Activated CD8-positive, alpha-beta memory T cell treated with anti-CD3 and anti-CD28 coated beads, Interleukin-2, amount 50 U/mL, for 24 hours (primary cell): ENCODE measurements around the gene YAE1.

Experiments used
- DNase-seq: peaks from one replicate; pipeline ENCODE4 v3.0.0-alpha.2; 2020; ENCODE audit errors: extremely low read depth

YAE1 gene

GRCh38 chr7:39554583-39555165 is 11.5 kb upstream of the YAE1 start:
- no peak for DNase-seq

GRCh38 chr7:39557222-39557621 is 9.0 kb upstream of the YAE1 start:
- DNase-seq, result no peak

- DNase-seq, result no peak
Measured at GRCh38 chr7:39557911-39558310, 8.3 kb upstream of the YAE1 start.

- DNase-seq, result no peak
Measured at GRCh38 chr7:39560408-39560807, 5.8 kb upstream of the YAE1 start.

GRCh38 chr7:39560997-39561396 is 5.2 kb upstream of the YAE1 start:
- DNase-seq, result no peak

GRCh38 chr7:39565538-39565937 is 666 bp upstream of the YAE1 start:
- DNase-seq, result no peak

- no peak for DNase-seq
Measured at GRCh38 chr7:39567294-39567693, 1.1 kb downstream of the YAE1 start.

GRCh38 chr7:39574673-39575349 is 8.6 kb downstream of the YAE1 start:
- no peak for DNase-seq

- DNase-seq, result no peak
Measured at GRCh38 chr7:39577229-39577874, 11.1 kb downstream of the YAE1 start.

GRCh38 chr7:39580149-39580874 is 14.1 kb downstream of the YAE1 start:
- peak; percentile 25 for DNase-seq

- no peak for DNase-seq
Measured at GRCh38 chr7:39582536-39582935, 16.3 kb downstream of the YAE1 start.

GRCh38 chr7:39583539-39583938 is 17.3 kb downstream of the YAE1 start:
- no peak for DNase-seq

GRCh38 chr7:39587393-39587792 is 21.2 kb downstream of the YAE1 start:
- DNase-seq, result no peak

GRCh38 chr7:39588416-39588815 is 22.2 kb downstream of the YAE1 start:
- DNase-seq, result no peak

- DNase-seq, result peak; percentile 55
Measured at GRCh38 chr7:39589323-39590111, 23.3 kb downstream of the YAE1 start.

GRCh38 chr7:39592586-39592985 is 26.4 kb downstream of the YAE1 start:
- no peak for DNase-seq

GRCh38 chr7:39594988-39595620 is 28.9 kb downstream of the YAE1 start:
- no peak for DNase-seq

GRCh38 chr7:39602351-39602750 is 36.1 kb downstream of the YAE1 start:
- no peak for DNase-seq

GRCh38 chr7:39603924-39604323 is 37.7 kb downstream of the YAE1 start:
- DNase-seq, result no peak

- DNase-seq, result no peak
Measured at GRCh38 chr7:39605087-39605486, 38.9 kb downstream of the YAE1 start.

GRCh38 chr7:39606352-39606751 is 40.1 kb downstream of the YAE1 start:
- DNase-seq, result no peak
